ENCODE measurements around the gene KRT28.

Gene KRT28

DNA sequence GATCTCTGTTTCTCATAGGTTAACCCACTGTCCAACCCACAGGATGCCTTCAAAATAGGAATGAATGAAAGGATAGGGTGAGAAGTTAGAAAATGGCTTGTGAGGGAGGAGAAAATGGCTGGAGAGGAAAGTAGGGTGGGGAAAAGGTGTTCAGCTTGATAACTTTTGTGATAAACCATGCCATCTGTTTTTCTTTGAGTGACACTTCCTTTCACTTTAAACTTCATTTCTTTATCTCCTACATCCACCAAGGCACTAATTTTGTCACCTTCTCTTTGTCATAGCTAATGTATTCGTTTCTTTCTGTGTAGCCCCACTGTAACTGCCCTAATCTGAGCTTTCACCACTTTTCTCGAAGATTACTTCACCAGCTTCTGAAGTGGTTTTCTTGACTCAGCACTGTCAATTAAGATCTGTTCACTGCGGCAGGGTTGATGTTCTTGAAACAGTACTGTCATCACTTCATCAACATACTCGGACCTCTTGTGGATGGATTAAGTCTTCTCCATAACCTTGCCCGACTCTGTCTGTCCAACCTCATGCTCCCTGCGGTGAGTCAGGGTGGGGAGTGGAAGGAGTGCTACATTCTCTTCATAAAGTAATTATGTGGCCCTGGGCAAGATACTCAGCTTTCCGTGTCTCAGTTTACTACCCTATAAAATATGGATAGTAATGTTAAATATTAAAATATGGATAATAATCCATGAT is 28.1 kb upstream of the KRT28 start (continued):
- TF ChIP-seq ZNF600 (tag by site-specific recombination; IDR thresholded peaks at IDR 0.05) (peak; percentile 92), ZNF426 (tag by site-specific recombination; IDR thresholded peaks at IDR 0.05) (no peak), YY1 (tag by site-specific recombination; IDR thresholded peaks at IDR 0.05) (no peak), ZNF514 (tag by site-specific recombination; IDR thresholded peaks at IDR 0.05) (no peak), OSR2 (tag by site-specific recombination; IDR thresholded peaks at IDR 0.05) (peak; percentile 99), REPIN1 (tag by site-specific recombination; IDR thresholded peaks at IDR 0.05; ENCODE audit: low read depth) (no peak), ZNF571 (tag by site-specific recombination; IDR thresholded peaks at IDR 0.05) (no peak), ZNF596 (tag by site-specific recombination; IDR thresholded peaks at IDR 0.05) (0 out of 2 replicates have a peak, but pooled peaks have one; percentile 41), ZNF747 (tag by site-specific recombination; IDR thresholded peaks at IDR 0.05) (no peak), SCRT1 (tag by site-specific recombination; IDR thresholded peaks at IDR 0.05; ENCODE audit: borderline replicate concordance) (no peak), SP7 (tag by site-specific recombination; IDR thresholded peaks at IDR 0.05) (peak; percentile 99), ZNF155 (tag by site-specific recombination; IDR thresholded peaks at IDR 0.05) (no peak), ZNF391 (tag by site-specific recombination; IDR thresholded peaks at IDR 0.05; ENCODE audit: borderline replicate concordance, low read depth) (peak; percentile 83; the same call in 1 of the 2 replicates), ZNF623 (tag by site-specific recombination; IDR thresholded peaks at IDR 0.05) (no peak), ZNF670 (tag by site-specific recombination; IDR thresholded peaks at IDR 0.05; ENCODE audit: low read depth) (no peak), EGR2 (tag by site-specific recombination; IDR thresholded peaks at IDR 0.05; ENCODE audit: low read depth) (no peak), TCF7L2 (IDR thresholded peaks at IDR 0.05; ENCODE audit: borderline replicate concordance, low read depth, low read length) (peak; percentile 76; the same call in 1 of the 2 replicates), ZNF792 (tag by site-specific recombination; IDR thresholded peaks at IDR 0.05) (no peak), ZNF530 (tag by site-specific recombination; IDR thresholded peaks at IDR 0.05; ENCODE audit: low read depth) (no peak), ZNF624 (tag by site-specific recombination; IDR thresholded peaks at IDR 0.05) (no peak), ZNF529 (tag by site-specific recombination; IDR thresholded peaks at IDR 0.05; ENCODE audit: insufficient replicate concordance) (no peak), SETDB1 (IDR thresholded peaks at IDR 0.05; ENCODE audit: insufficient read length, low read length) (no peak), ZBTB21 (tag by site-specific recombination; IDR thresholded peaks at IDR 0.05) (peak; percentile 69), ZNF211 (tag by site-specific recombination; IDR thresholded peaks at IDR 0.05; ENCODE audit: low read depth) (no peak)
- TF ChIP-seq, protein P1, sequence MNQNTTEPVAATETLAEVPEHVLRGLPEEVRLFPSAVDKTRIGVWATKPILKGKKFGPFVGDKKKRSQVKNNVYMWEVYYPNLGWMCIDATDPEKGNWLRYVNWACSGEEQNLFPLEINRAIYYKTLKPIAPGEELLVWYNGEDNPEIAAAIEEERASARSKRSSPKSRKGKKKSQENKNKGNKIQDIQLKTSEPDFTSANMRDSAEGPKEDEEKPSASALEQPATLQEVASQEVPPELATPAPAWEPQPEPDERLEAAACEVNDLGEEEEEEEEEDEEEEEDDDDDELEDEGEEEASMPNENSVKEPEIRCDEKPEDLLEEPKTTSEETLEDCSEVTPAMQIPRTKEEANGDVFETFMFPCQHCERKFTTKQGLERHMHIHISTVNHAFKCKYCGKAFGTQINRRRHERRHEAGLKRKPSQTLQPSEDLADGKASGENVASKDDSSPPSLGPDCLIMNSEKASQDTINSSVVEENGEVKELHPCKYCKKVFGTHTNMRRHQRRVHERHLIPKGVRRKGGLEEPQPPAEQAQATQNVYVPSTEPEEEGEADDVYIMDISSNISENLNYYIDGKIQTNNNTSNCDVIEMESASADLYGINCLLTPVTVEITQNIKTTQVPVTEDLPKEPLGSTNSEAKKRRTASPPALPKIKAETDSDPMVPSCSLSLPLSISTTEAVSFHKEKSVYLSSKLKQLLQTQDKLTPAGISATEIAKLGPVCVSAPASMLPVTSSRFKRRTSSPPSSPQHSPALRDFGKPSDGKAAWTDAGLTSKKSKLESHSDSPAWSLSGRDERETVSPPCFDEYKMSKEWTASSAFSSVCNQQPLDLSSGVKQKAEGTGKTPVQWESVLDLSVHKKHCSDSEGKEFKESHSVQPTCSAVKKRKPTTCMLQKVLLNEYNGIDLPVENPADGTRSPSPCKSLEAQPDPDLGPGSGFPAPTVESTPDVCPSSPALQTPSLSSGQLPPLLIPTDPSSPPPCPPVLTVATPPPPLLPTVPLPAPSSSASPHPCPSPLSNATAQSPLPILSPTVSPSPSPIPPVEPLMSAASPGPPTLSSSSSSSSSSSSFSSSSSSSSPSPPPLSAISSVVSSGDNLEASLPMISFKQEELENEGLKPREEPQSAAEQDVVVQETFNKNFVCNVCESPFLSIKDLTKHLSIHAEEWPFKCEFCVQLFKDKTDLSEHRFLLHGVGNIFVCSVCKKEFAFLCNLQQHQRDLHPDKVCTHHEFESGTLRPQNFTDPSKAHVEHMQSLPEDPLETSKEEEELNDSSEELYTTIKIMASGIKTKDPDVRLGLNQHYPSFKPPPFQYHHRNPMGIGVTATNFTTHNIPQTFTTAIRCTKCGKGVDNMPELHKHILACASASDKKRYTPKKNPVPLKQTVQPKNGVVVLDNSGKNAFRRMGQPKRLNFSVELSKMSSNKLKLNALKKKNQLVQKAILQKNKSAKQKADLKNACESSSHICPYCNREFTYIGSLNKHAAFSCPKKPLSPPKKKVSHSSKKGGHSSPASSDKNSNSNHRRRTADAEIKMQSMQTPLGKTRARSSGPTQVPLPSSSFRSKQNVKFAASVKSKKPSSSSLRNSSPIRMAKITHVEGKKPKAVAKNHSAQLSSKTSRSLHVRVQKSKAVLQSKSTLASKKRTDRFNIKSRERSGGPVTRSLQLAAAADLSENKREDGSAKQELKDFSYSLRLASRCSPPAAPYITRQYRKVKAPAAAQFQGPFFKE (tag by site-specific recombination; IDR thresholded peaks at IDR 0.05; ENCODE audit: borderline replicate concordance), result no peak
- TF ChIP-seq, protein P2, sequence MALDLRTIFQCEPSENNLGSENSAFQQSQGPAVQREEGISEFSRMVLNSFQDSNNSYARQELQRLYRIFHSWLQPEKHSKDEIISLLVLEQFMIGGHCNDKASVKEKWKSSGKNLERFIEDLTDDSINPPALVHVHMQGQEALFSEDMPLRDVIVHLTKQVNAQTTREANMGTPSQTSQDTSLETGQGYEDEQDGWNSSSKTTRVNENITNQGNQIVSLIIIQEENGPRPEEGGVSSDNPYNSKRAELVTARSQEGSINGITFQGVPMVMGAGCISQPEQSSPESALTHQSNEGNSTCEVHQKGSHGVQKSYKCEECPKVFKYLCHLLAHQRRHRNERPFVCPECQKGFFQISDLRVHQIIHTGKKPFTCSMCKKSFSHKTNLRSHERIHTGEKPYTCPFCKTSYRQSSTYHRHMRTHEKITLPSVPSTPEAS (tag by site-specific recombination; IDR thresholded peaks at IDR 0.05), result peak; percentile 40; the same call in 1 of the 2 replicates
- TF ChIP-seq, protein P3, sequence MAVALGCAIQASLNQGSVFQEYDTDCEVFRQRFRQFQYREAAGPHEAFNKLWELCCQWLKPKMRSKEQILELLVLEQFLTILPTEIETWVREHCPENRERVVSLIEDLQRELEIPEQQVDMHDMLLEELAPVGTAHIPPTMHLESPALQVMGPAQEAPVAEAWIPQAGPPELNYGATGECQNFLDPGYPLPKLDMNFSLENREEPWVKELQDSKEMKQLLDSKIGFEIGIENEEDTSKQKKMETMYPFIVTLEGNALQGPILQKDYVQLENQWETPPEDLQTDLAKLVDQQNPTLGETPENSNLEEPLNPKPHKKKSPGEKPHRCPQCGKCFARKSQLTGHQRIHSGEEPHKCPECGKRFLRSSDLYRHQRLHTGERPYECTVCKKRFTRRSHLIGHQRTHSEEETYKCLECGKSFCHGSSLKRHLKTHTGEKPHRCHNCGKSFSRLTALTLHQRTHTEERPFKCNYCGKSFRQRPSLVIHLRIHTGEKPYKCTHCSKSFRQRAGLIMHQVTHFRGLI (tag by site-specific recombination; IDR thresholded peaks at IDR 0.05), result peak; percentile 67; the same call in 1 of the 2 replicates
- TF ChIP-seq, protein P4, sequence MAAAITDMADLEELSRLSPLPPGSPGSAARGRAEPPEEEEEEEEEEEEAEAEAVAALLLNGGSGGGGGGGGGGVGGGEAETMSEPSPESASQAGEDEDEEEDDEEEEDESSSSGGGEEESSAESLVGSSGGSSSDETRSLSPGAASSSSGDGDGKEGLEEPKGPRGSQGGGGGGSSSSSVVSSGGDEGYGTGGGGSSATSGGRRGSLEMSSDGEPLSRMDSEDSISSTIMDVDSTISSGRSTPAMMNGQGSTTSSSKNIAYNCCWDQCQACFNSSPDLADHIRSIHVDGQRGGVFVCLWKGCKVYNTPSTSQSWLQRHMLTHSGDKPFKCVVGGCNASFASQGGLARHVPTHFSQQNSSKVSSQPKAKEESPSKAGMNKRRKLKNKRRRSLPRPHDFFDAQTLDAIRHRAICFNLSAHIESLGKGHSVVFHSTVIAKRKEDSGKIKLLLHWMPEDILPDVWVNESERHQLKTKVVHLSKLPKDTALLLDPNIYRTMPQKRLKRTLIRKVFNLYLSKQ (tag by site-specific recombination; IDR thresholded peaks at IDR 0.05; ENCODE audit: borderline replicate concordance), result no peak
- TF ChIP-seq, protein P5, sequence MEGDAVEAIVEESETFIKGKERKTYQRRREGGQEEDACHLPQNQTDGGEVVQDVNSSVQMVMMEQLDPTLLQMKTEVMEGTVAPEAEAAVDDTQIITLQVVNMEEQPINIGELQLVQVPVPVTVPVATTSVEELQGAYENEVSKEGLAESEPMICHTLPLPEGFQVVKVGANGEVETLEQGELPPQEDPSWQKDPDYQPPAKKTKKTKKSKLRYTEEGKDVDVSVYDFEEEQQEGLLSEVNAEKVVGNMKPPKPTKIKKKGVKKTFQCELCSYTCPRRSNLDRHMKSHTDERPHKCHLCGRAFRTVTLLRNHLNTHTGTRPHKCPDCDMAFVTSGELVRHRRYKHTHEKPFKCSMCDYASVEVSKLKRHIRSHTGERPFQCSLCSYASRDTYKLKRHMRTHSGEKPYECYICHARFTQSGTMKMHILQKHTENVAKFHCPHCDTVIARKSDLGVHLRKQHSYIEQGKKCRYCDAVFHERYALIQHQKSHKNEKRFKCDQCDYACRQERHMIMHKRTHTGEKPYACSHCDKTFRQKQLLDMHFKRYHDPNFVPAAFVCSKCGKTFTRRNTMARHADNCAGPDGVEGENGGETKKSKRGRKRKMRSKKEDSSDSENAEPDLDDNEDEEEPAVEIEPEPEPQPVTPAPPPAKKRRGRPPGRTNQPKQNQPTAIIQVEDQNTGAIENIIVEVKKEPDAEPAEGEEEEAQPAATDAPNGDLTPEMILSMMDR (tag by site-specific recombination; IDR thresholded peaks at IDR 0.05), result no peak; the same call in 1 of the 2 replicates
